D341Med (cell line): ENCODE measurements around the gene MUC12.
A peak's percentile ranks its signal among the peaks of the same experiment; 100 is the strongest.
"Not testable (repeated sequence)": the region's sequence is repeated elsewhere in the genome, so short reads cannot be mapped to it uniquely, and the experiment has no call there.

Experiments used
- DNase-seq: peaks from one replicate; pipeline ENCODE4 v3.0.0; 2012; ENCODE audit warnings: low spot score

Gene MUC12

GRCh38 chr7:100957832-100958421, 11.4 kb upstream of the MUC12 start:
- no peak for DNase-seq

GRCh38 chr7:100959894-100960293, 9.5 kb upstream of the MUC12 start:
- no peak for DNase-seq

DNA sequence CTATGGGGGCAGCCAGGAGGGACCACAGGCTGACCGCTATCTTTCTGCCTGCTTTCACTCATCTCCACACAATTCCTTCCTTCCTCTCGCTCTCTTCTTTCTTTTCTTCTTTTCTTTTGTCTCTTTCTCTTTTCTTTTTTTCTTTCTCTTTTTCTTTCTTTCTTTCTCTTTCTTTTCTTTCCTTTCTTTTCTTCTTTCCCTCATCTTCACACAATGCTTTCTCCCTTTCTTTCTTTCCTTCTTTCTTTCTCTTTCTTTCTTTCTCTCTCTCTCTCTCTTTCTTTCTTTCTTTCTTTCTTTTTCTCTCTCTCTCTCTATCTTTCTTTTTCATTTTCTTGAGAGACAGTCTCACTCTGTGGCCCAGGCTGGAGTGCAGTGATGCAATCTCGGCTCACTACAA, 6.8 kb upstream of the MUC12 start:
- no peak for DNase-seq

- no peak for DNase-seq
Measured at GRCh38 chr7:100963386-100963785, 6.0 kb upstream of the MUC12 start.

- no peak for DNase-seq
Measured at GRCh38 chr7:100963874-100964273, 5.5 kb upstream of the MUC12 start.

DNA sequence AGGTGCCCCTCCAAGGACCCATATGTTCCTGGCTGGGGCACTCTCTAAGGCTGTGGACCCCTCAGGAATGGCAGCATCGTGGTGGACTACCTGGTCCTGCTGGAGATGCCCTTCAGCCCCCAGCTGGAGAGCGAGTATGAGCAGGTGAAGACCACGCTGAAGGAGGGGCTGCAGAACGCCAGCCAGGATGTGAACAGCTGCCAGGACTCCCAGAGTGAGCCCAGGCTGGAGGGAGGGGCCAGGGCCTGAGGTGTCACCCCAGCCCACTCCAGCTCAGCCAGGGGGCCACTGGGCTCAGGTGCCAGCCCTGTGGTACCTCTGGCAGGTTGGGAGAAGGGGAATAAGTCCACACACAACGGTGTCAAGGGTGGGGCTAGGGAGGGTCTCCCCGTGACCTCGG, 4.7 kb upstream of the MUC12 start:
- DNase-seq: no peak

DNA sequence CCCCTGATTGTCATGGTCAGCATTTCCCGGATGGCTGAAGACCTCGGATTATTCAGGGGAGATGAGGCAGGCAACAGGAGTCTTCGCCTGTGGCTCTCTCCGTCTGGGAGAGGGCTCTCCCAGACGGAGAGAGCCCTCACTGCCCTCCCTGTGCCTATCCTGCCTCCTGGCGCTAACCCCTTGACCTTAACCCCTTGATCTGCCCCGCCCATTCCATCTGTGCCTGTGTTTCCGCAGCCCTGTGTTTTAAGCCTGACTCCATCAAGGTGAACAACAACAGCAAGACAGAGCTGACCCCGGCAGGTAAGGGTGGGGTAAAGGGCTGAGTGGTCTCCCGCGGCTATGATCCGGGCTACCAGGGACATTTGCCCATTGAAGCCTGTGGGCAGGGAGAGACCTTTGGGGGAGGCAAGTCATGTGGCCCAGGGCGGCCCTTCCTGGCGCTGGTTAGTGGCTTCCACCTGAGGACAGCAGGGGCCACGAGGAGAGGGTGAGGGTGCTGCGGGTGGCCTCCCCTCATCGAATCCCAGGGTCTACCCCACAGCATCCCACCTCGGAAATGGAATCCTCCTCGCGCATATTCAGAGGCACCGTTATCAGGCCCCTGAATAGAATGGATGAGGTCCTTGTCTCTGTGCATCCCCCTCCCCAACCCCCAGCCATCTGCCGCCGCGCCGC, 4.2 kb upstream of the MUC12 start:
- no peak for DNase-seq

- peak; percentile 95 for DNase-seq
Measured at GRCh38 chr7:100965723-100966541, 3.4 kb upstream of the MUC12 start.

DNA sequence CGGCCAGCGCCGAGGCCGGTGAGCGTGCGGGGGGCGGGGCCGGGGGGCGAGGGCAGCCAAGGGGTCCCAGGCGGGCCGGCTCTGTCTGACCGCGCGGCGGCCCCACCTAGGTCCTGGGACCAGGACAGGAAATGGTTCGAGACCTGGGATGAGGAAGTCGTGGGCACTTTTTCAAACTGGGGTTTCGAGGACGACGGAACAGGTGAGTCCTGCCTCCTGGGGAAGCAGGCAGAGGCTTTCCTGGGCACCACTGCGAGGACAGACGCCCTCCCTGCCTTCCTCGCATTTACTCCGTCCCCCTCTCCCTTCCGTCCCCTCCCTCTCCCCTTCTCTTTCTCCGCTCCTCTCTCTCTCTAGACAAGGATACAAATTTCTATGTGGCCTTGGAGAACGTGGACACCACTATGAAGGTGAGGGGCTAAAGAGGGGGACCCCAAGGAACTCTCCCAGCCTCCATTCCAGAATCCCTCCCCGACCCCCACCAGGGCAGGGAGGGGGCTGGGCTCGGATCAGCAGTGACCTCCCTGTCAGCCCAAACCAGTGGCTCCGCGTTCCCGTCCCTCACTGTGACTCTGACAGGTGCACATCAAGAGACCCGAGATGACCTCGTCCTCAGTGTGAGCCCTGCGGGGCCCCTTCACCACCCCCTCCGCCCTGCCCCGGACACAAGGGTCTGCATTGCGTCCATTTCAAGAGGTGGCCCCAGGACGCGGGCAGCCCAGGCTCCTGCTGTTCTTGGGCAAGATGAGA, 2.6 kb upstream of the MUC12 start:
- no peak for DNase-seq

DNA sequence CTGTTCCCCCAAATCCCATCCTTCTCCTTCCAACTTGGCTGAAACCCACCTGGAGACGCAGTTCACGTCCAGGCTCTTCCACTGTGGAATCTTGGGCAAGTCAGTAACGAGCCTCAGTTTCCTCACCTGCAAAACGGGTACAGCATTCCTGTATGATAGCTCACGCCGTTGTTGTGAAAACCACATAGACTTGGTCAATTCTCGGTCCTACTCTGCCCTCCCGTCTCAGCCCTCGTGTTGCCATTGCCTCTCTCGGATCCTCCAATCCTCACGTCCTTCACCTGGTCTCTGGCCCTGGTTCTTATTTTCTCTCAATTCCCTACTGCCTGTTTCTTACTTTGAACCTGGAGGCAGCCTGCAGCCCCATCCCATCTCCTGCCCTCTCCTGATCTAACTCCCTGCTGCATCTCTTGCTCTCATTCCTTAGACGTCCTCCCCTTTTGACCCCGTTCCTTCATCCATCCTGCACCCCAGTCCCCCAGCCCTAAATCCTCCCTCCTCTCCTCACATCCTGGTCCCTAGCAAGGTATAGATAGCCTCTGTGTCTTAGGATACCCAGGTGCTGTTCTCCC, 2.0 kb upstream of the MUC12 start:
- DNase-seq: no peak

DNA sequence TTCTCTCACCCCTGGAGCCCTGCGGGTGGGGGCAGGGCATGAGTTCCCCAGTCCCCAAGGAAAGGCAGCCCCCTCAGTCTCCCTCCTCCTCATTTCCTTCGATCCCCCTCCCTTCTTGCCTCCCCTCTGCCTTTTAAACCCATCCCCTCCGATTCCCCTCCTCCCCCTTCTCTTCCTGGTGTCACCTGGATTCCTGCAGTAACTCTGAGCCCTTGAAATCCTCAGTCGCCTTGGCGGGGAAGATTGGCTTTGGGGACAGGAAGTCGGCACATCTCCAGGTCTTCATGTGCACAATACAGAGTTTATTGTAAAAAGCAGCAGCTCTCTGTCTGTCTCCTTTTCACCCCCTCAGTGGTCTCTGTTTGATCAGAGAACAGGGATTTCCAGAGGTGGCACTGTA, 1.3 kb upstream of the MUC12 start:
- no peak for DNase-seq

DNA sequence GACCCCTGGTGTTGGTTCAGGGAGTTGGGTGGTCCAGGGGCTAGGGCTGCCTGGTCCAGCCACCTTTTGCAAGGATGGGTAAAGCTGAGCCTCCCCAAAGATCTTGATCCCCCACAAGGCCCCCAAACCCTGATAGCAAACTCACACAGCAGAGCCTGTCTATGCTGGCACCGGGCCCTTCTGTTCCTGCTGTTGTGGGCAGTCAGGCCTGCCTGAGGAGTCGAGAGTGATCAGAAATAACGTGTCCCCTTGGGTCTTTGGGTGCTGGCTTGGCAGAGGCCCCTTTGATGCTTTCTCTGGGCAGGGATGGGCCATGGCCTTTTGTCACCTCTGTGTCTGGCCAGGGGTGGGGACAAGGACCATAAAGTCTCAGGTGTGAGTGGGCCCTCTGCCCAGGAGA, 715 bp upstream of the MUC12 start:
- no peak for DNase-seq

DNA sequence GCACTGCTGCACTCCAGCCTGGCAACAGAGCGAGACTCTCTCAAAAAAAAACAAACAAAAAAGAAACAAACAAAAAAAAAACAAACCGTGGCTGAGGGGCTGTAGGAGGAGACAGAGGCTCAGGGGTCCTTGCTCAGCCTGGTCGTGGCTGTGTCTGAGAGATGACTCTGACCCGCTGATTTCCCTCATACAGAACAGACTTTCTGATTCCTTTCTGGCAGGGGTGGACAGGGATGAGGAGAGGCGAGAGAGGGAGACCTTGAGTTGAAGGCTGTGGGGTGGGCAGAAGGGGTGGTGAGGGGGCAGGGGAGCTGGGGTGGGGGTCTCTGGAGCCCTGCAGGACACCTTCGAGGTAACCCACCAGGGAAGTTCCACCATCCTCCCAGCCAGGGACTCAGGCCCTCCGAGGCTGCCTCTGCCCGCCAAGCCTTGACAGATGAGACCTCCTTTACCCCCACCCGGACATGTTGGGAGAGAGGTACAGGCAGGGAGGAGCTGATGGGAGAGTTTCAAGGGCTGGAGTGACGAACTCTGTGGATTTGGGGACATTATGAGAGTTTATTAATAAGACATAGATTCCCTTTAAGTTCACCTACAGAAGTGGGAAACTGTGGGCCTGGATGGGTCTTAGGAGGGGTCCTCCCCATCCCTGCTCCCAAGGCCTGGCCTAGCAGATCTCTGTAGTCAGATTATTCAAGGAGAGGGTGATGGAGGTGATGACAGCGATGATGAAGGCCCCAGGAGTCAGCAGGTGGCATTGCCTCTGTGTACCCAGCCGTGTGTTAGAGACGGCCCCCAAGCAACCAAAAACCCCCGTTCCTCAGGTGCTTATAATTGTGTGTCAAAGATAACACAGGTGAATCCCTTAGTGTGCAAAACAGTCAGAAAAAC, 2.0 kb downstream of the MUC12 start:
- DNase-seq: no peak

- no peak for DNase-seq
Measured at GRCh38 chr7:100972002-100972347, 2.6 kb downstream of the MUC12 start.

GRCh38 chr7:100974021-100974420, 4.7 kb downstream of the MUC12 start:
- no peak for DNase-seq

DNA sequence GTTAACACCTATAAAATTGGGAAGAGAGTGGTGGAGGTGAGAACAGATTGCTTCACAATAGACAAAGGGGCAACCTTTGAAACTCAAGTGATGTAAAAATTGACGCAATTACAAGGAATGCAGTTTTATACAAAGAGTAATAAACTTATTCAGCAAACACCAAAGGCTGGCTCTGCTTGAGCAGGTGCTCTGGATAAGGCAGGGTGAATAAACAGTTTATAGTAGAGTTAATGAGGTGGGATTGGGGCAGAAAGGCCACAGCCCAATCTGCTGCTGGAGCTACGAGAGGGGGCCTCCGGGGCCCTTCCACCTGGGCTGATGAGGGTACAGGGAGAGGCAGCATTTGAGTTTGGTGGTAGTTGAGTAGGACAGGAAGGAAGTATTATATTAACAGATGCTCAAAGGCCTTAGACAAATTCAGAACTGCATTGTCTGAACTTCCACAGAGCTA, 6.0 kb downstream of the MUC12 start:
- no peak for DNase-seq

GRCh38 chr7:100978300-100978699, 8.9 kb downstream of the MUC12 start:
- no peak for DNase-seq

DNA sequence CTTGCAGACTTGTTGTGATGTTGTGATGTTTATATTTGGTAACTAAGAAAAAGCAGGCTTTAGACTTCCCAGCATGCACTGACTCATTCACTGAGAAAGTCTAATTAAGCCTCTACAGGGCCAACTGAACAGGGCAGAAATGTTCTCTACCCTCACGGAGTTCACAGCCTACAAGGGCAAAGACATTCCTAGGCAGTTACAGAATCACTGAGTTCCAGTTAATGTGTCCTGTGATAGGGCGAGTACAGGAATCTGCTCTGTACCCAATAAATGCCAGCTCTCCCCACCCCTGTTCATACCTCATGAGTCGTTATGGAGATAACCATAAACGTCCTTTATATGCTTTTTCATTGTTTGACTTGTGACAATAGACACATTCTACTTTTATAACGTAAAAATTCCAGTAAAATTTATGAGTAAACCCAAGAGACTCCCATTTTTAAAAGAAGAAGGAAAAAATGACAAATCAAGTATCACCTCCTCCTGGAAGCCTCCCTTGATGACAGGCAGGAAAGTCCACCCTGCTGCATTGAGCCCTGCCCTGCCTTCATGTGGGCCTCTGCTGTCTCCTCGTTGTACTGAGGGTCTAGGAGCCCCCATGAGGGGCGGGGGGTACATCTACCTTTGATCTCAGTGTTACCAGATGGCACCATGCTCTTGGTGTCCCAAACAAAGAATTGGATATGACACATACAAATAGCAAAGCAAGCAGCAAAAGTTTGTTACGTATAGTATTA, 14.3 kb downstream of the MUC12 start:
- DNase-seq: no peak

DNA sequence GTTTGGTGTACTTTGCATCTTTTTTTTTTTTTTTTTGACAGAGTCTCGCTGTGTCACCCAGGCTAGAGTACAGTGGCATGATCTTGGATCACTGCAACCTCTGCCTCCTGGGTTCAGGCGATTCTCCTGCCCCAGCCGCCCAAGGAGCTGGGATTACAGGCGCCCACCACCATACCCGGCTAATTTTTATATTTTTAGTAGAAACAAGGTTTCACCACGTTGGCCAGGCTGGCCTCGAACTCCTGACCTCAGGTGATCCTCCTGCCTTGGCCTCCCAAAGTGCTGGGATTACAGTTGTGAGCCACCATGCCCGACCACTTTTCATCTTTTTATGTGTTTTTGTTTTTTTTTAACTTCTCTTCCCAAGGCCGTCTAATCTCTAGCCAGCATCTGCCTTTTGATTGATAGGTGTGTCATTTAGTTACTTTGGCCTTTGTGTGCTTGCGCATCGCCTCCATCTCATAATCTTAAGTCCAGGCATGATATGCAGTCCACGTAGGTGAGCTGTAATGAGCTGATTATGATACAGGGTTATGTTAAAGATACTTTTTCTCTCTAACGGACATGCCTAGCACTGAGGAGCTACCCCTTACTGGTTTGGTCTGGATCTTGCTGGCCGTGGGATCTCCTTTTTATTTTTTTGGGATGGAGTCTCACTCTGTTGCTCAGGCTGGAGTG, 15.0 kb downstream of the MUC12 start:
- not testable (repeated sequence) for DNase-seq
